Measurements from ENCODE around the gene IQUB.
"Not testable (repeated sequence)": the region's sequence is repeated elsewhere in the genome, so short reads cannot be mapped to it uniquely, and the experiment has no call there.

The IQUB gene

DNA sequence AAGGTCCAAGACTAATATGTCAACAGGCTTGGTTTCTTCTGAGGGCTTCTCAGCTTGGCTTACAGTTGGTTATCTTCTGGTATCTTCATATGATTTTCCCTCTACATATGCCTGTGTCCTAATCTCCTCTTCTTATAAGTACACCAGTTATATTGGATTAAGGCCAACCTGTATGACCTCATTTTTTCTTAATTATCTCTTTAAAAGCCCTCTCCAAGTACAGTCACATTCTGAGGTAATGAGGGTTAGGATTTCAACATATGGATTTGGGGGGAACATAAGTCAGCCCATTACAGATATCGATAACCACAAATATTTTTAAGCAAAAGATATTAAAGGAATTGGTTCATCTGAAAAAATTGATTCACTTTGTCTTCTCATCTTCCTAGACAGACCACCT, 49.2 kb downstream of the IQUB start:
- peak; percentile 10 to 61 for DNase-seq

GRCh38 chr7:123484199-123484598, 50.2 kb downstream of the IQUB start:
- DNase-seq = no peak

GRCh38 chr7:123480107-123480506, 54.3 kb downstream of the IQUB start:
- no peak for DNase-seq

GRCh38 chr7:123478056-123478455, 56.3 kb downstream of the IQUB start:
- not testable (repeated sequence) for DNase-seq

DNA sequence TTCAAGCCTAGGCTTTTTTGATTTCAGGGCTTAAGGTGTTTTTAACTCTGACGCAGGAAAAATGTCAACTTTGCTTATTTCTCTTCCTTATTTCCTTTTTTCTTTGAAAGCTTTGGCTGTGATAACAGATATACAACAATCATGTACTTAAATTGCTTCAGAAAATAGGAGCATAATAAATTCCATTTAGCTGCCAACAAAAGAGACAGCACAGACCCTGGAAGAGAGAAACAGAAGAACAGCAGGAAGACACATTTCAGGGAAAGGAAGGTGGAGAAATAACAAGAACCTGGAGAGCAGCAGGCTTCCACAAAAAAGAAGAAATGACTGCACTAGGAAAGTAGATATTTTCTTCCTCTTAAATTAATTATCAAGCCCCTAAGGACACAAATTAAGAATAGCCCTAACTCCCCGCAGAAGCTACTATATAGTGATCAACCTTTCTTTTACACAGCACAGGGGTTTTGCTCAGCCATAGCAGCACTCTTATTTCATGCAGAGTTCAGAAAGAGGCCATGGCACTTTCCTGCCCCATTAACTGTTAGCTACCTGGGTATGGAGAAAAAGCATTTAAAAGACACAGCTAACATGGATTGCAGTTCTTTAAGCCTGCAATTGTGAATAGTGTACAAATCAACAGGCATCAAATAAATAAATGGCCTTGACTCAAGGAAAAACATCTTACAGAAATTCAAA, 61.5 kb downstream of the IQUB start:
- no peak for DNase-seq

DNA sequence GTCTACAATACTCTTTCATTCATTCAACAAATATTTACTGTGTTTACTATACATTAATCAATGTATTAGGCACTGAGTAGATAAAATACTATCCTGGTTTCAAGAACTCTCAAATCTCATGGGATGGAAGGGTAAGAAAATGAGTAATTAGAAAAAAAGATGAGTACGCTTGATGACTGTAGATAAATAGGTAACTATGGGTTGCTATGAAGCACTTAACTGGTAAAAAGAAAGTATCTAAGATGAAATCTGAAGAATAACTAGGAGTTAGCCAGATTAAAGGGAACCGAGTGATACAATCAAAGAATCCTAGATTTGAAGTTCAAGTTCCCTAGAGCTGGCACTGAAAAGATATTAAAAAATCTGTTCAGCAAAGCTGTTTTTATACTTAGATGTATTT, 62.1 kb downstream of the IQUB start:
- DNase-seq = no peak

- DNase-seq = no peak
These were observed 66.1 kb downstream of the IQUB start for GRCh38 chr7:123468303-123468702.

DNA sequence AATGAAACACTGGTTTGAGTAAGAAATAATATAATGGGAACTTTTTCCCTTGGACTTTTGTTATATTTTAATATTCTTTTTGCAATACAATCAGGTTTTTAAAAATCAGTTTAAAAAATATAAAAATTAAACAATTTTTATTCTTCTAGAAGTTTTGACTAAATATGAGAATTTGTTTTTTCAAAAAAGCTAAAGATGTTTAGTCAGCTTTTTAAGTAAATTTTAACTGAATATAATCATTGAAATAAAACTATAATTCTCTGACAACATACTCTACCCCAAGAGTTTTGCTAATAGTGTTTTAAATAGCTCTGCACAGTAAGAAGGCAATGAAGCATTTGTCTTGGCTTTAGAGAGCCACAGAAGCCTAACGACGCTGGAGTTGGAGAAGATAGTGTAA, 70.5 kb downstream of the IQUB start:
- DNase-seq = no peak

DNA sequence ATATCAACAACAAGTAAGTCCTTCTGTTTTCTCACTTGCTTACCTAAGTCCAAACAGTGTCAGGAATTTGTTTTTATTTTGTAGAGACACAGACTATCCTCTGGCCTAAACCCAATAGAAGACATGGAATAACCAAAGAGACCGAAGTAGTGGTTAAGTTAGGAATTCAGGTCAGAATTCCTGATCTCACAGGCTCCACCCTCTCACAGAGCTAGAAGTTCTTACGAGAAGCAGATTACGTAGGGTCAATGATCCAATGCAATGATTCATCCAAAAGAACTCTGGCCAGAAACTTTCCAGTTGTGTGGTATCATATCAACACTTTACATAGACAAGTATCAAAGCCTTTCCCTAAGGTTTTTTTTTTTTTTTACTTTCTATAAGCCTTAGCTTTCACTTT, 73.8 kb downstream of the IQUB start:
- no peak for DNase-seq

DNA sequence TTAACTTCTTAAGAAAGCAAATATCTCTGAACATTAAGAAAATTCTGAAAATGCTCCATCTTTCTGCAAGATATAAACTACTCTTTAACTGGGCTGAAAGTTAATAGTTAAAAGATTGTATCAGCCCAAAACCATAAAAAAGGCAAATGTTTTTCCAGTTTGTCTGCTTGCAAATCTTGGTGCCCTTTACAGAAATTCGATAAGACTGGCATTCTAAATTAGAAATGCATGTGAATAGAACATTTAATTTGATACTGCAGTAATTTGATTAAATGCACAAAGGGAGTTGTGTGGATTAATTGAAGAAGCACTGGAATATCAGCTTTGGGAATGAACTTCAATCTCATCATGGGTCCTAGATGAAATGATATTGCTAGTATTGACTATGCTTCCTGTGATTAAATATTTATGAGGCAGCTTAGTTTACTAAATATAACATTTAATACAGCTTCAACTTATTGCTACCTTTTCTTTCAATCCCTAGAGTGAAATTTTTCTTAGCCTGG, 78.4 kb downstream of the IQUB start:
- DNase-seq = no peak

DNA sequence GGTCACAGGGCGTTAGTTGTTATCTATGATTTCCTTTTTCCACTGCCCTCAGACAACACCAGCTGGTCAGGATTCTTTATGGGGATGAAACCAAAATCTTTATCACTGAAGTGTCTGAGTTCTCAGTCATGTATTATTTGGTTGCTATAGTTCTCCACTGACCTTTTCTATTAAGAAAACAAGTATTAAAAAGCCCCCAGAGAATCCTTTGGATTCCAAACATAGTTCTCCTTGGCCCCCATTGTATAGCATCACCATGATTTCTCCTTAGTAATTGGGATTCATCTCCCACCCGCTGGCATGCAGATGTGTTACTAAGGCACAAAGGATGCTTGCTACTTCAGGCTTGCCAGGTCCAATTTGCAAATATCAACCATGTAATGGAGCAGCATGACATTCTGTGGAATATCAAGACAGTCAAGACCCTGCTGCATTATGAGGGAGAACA, 94.3 kb downstream of the IQUB start:
- DNase-seq = peak in 1 of 2 experiments; percentile 8

- no peak for DNase-seq
These were observed 95.2 kb downstream of the IQUB start for GRCh38 chr7:123439191-123439590.

DNA sequence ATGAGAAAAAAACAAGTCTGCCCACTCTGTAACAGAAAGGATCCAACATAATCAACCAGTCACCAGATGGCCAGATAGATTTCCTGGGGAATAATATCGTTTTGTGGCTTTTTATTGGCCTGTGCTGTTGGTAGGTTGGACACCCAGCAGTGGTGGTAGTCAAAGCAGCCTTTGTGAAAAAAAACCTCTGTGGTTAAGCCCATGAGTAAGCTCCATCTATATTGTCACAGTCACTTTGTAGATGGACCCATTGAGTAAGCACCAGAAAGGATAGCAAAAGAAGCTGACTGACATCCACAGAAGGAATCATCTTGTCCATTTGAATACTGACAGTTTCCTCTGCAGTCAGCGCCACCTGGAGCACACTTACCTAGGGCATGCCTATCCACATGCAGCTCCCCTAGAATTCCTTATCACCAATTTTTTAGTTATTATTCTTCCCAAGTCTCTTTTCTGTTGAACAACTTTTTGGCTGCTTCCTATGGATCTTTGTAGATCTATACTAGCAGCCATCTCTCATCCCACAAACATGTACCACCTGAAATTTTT, 96.9 kb downstream of the IQUB start:
- no peak for DNase-seq

DNA sequence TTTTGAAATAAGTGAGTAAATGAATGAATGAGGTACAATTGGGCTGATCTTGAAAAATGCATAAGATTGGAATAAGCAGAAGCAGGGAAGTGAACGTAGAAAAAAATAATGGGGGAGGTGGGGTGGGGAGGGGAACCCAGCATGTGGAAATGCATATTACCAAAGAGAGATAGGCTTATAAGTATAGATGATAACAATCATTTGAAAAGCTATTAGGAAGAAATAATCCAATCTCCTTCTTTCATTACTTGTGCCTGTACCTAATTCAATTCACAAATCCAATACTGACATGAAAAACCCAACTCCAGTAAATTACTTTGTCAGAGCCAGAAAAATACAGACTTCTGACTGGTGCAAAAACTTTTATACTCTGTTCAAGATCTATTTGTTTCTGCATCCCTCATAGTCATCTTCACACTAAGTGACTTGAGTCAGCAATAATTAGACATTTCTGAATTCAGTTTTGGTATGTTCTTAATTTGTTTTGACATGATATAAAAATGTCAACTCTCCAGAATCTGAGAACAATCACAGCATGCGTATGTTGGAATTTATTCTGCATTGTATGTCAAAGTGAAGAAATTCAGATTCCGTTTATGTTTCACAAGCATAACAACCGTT, 99.2 kb downstream of the IQUB start:
- no peak for DNase-seq

GRCh38 chr7:123433665-123434064, 100.7 kb downstream of the IQUB start:
- DNase-seq = no peak

GRCh38 chr7:123432601-123433000, 101.8 kb downstream of the IQUB start:
- no peak for DNase-seq

DNA sequence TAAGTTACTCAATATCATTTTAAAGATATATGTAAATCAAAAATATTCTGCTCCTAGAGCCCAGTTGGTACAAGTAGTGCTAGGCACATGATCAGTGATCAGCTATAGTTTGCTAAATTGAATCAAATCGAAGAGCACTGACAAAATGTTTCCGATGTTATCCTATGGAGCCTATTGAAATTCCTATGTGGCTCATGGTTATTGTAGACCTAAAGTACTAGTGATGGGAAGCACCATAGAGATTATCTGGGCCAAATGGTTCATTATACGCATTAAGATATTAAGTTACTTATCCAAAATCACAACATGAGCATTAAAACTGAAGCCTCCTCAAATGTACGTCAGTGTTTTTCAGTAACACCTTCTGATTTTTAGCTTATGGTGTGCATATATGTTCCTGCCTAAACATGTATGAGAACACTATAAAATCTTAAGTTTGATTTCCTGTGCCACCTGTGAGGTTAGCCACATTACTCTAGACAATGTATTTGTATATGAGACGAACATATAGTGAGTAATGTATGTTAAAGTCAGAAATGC, 103.2 kb downstream of the IQUB start:
- peak; percentile 22 to 74 for DNase-seq

DNA sequence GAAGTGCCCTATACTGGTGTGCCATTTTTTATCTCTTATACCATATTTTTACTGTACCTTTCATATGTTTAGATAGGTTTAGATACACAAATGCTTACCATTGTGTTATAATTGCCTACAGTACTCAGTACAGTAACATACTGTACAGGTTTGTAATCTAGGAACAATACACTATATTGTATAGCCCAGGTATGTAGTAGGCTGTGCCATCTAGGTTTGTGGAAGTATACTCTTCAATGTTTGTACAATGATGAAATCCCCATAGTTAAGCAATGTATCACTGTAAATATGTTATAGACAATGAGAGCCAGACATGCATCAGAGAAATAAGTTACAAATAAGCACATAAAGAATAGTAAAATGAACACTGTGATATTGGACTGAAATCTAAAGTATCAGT, 109.1 kb downstream of the IQUB start:
- no peak for DNase-seq

GRCh38 chr7:123424463-123424862, 109.9 kb downstream of the IQUB start:
- no peak for DNase-seq

- no peak for DNase-seq
These were observed 110.8 kb downstream of the IQUB start for GRCh38 chr7:123423622-123424021.

DNA sequence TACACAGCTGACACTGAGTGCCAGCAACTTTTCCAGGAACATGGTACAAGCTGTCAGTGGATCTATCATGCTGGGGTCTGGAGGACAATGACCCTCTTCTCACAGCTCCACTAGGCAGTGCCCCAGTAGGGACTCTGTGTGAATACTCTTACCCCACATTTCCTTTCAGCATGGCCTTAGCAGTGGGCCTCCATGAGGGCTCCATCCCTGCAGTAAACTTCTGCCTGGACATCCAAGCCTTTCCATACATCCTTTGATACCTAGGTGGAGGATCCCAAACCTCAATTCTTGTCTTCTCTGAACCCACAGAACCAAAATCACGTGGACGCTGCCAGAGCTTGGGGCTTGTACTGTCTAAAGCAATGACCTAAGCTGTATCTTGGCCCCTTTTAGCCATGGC, 116.8 kb downstream of the IQUB start:
- no peak for DNase-seq

DNA sequence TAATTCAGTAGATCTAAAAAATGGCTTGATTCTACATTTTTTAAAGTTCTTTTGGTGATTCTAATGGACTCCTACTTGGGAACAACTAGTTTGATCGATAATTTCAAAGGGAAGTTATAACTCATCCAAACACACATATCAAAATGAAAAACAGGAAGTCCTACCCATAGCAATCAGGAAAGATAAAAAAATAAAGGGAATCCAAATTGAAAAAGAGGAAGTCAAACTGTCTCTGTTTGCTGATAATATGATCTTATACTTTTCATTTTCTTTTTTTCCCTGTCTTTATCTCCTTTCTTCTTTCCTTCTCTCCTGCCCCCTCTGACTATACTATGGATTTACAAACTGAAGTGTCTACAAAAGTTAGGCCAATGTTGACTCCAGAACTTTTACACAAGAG, 118.8 kb downstream of the IQUB start:
- DNase-seq = no peak

DNA sequence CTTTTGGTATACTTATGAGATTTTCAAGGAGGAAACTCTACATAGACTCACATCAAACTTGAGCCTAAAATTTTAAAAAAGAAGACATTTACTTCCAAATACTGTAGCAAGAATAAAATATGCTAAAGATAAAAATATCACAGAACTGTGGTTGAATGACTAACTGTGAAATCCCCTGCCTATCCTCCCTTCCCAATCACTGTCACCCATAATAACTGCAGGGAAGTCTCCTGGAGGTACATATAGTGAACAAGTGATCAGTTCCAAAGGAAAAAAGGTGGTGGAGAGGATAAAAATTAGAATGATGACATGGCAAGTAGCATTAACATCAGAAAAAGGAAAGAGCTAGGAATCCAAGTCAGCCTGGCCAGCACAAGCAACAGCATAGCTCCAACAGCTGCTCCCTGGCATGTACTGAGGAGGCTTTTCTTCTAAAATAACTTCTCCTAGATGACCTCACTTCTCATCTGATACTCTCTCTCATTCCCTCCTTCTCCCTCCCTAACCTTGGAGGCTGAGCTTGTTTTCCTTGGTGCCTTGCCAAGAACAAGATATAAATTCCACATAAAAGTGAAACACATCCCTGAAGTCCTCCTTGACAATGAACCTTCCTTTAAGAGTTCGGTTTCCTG, 124.0 kb downstream of the IQUB start:
- no peak for DNase-seq

DNA sequence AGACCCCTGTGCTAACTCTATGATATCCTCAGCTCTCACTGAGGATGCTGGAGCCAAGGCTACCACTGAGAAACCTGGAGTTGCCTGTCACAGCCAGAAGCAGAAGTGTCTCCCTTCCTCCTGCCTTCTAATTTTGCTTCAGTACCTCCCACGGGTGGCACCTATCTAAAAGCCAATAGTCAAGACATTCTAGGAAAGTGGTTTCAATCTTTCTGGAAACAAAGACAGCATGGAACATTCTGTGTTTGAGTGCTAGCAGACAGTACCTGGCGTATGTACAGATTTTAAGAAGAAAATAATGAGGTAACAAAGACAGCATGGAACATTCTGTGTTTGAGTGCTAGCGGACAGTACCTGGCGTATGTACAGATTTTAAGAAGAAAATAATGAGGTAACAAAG, 126.4 kb downstream of the IQUB start:
- DNase-seq = not testable (repeated sequence)
